ENCODE results near the gene DNAJC4. TPM values are rescaled to one million over a fixed set of nuclear protein-coding genes. Genes with fewer than 3 reads are reported as not detected.

Gene DNAJC4
- total and polyA plus RNA-seq, 9 of the 15 experiments (the other 6 are each of a cell fraction or from before 2014, with no cell fraction given), result 4.0 to 32.6 (median 19.9) TPM

DNA sequence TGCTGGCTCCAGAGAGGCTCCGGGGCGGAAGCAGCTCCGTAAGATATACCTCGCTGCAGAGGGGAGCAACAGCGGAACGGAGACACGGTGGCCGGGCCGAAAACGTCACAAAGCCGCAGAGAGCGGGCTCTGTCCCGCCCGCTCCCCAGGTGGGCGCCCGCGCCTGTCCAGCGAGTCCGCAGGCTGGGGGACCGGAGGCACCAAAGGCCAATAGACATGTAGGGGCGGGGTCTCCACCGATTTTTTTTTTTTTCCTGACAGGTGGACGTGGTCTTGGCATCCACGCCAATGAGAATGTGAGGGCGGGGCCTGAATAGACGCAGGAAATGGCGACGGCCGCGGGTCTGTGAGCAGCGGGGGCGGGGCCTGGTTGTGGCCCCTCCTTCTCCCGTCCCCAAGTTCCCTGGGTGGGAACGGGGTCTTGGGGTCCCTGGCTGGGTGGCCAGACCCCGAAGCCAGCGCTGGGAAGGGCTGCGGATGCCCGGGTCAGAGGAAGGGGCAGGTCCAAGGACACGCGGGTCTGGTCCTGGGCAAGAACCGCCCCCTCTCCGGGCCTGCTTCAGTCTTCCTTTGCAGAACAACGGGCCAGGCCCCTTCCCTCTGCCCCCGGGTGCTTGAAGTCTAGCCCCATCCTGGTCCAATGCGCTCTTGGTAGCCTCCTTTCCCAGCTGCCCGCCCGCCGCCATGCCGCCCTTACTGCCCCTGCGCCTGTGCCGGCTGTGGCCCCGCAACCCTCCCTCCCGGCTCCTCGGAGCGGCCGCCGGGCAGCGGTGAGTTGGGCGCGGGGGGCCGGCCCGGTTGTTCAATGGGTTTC, at the start of gene DNAJC4 (continued):
- TF ChIP-seq ZBTB5 (IDR thresholded peaks at IDR 0.05), result no peak
- TF ChIP-seq SAFB2 (IDR thresholded peaks at IDR 0.05; ENCODE audit: borderline replicate concordance, low read depth, low read length, severe bottlenecking), result no peak
- TF ChIP-seq, protein P1, sequence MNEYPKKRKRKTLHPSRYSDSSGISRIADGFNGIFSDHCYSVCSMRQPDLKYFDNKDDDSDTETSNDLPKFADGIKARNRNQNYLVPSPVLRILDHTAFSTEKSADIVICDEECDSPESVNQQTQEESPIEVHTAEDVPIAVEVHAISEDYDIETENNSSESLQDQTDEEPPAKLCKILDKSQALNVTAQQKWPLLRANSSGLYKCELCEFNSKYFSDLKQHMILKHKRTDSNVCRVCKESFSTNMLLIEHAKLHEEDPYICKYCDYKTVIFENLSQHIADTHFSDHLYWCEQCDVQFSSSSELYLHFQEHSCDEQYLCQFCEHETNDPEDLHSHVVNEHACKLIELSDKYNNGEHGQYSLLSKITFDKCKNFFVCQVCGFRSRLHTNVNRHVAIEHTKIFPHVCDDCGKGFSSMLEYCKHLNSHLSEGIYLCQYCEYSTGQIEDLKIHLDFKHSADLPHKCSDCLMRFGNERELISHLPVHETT (CRISPR knock-in tag; conservative IDR thresholded peaks at IDR 0.05 in 1 of 2, IDR thresholded peaks at IDR 0.05 in 1 of 2), result no peak; a peak in 1 of 4 replicates
- no peak for TF ChIP-seq TSC22D4 (tag; IDR thresholded peaks at IDR 0.05)
- no peak for TF ChIP-seq NUFIP1 (IDR thresholded peaks at IDR 0.05; ENCODE audit: partially characterized antibody)
- no peak for TF ChIP-seq ZBTB17 (CRISPR knock-in tag; IDR thresholded peaks at IDR 0.05)
- TF ChIP-seq TCFL5 (CRISPR knock-in tag; conservative IDR thresholded peaks at IDR 0.05), result no peak
- TF ChIP-seq, protein P2, sequence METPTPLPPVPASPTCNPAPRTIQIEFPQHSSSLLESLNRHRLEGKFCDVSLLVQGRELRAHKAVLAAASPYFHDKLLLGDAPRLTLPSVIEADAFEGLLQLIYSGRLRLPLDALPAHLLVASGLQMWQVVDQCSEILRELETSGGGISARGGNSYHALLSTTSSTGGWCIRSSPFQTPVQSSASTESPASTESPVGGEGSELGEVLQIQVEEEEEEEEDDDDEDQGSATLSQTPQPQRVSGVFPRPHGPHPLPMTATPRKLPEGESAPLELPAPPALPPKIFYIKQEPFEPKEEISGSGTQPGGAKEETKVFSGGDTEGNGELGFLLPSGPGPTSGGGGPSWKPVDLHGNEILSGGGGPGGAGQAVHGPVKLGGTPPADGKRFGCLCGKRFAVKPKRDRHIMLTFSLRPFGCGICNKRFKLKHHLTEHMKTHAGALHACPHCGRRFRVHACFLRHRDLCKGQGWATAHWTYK (CRISPR knock-in tag; IDR thresholded peaks at IDR 0.05), result no peak
- TF ChIP-seq FOS (IDR thresholded peaks at IDR 0.05; ENCODE audit: extremely low read depth, insufficient read length), result no peak
- TF ChIP-seq, protein P3, sequence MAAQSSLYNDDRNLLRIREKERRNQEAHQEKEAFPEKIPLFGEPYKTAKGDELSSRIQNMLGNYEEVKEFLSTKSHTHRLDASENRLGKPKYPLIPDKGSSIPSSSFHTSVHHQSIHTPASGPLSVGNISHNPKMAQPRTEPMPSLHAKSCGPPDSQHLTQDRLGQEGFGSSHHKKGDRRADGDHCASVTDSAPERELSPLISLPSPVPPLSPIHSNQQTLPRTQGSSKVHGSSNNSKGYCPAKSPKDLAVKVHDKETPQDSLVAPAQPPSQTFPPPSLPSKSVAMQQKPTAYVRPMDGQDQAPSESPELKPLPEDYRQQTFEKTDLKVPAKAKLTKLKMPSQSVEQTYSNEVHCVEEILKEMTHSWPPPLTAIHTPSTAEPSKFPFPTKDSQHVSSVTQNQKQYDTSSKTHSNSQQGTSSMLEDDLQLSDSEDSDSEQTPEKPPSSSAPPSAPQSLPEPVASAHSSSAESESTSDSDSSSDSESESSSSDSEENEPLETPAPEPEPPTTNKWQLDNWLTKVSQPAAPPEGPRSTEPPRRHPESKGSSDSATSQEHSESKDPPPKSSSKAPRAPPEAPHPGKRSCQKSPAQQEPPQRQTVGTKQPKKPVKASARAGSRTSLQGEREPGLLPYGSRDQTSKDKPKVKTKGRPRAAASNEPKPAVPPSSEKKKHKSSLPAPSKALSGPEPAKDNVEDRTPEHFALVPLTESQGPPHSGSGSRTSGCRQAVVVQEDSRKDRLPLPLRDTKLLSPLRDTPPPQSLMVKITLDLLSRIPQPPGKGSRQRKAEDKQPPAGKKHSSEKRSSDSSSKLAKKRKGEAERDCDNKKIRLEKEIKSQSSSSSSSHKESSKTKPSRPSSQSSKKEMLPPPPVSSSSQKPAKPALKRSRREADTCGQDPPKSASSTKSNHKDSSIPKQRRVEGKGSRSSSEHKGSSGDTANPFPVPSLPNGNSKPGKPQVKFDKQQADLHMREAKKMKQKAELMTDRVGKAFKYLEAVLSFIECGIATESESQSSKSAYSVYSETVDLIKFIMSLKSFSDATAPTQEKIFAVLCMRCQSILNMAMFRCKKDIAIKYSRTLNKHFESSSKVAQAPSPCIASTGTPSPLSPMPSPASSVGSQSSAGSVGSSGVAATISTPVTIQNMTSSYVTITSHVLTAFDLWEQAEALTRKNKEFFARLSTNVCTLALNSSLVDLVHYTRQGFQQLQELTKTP (IDR thresholded peaks at IDR 0.05; ENCODE audit: low read depth in 1 of 2, partially characterized antibody in 2 of 2), result peak in 1 of 2 experiments; percentile 17
- no peak for TF ChIP-seq ZNF785 (CRISPR knock-in tag; IDR thresholded peaks at IDR 0.05)
- TF ChIP-seq, protein P4, sequence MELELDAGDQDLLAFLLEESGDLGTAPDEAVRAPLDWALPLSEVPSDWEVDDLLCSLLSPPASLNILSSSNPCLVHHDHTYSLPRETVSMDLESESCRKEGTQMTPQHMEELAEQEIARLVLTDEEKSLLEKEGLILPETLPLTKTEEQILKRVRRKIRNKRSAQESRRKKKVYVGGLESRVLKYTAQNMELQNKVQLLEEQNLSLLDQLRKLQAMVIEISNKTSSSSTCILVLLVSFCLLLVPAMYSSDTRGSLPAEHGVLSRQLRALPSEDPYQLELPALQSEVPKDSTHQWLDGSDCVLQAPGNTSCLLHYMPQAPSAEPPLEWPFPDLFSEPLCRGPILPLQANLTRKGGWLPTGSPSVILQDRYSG (tag; conservative IDR thresholded peaks at IDR 0.05; ENCODE audit: low read depth), result no peak
- no peak for TF ChIP-seq RAD51 (IDR thresholded peaks at IDR 0.05; ENCODE audit: borderline replicate concordance, low read depth)
- no peak for TF ChIP-seq OTX1 (CRISPR knock-in tag; IDR thresholded peaks at IDR 0.05)
- no peak for TF ChIP-seq CBFA2T2 (conservative IDR thresholded peaks at IDR 0.05)
- TF ChIP-seq EP400 (IDR thresholded peaks at IDR 0.05), result 0 out of 2 replicates have a peak, but pooled peaks have one; percentile 44
- TF ChIP-seq RFX1 (IDR thresholded peaks at IDR 0.05), result no peak
